ENCODE measurements around the gene GIMD1.

GIMD1 gene

GRCh38 chr4:106315476-106315967 is 53.1 kb downstream of the GIMD1 start:
- peak; percentile 25 for DNase-seq (ENCODE audit: low read depth, low spot score)

DNA sequence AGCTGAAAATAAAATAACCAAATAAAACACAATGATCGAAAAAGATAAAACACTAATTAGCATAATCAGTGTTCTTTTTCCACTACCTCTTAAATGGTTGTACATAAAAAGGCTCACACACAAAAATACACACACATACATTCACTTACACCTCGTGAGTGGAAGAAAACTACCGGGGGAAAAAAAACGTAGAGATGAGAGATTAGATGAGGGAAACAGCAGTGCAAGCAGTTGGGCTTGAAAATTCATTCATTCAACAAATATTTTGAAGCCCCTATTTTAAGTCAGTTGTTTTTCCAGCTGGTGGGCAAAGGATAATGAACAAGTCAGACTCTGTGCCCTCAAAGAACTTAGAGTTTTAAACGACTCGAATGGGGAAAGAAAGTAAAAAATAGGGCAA is 53.6 kb downstream of the GIMD1 start:
- DNase-seq (ENCODE audit: low read depth, low spot score): no peak

DNA sequence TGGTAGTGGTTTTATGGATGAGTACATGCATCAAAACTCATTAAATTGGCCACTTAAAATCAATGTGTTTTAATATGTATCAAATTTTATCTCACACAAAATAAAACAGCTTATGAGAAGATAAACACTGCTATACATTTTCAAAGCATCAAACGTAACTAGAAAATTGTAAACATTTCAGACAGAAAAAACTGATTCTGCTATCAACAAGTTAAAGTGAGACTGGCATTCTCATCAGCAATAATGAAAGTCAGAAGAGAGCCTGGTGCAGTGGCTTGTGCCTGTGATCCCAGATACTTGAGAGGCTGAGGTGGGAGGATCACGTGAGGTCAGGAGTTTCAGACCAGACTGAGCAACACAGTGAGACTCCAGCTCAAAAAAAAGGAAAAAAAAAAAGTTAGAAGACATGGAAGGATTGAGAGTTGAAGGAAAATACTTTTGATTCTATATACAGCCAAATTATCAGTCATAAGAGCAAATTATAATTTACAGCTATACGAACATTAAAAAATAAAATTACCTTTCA is 55.5 kb downstream of the GIMD1 start:
- DNase-seq (ENCODE audit: low read depth, low spot score): no peak

DNA sequence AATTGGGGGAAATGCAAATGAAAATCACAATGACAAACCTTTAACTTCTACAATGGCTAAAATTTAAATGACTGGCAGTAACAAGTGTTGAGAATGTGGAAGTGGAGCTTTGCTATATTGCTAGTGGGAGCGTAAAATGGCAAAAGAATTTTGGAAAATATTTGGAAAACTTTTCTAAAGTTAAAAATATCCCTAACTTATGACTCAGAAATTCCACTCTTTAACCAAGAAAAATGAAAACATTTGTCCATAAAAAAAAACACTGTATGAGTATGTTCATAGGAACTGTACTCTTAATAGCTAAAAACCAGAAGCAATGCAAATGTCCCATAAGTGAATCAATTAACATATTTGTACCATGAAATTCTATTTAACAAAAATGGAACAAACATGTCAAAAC is 56.2 kb downstream of the GIMD1 start:
- DNase-seq (ENCODE audit: low read depth, low spot score): no peak

All from activated naive CD8-positive, alpha-beta T cell treated with anti-CD3 and anti-CD28 coated beads, Interleukin-2, amount 50 U/mL, for 16 hours (primary cell).